HG03108 (cell line): Measurements from ENCODE around the gene SMAP1.
"Not testable (repeated sequence)": the region's sequence is repeated elsewhere in the genome, so short reads cannot be mapped to it uniquely, and the experiment has no call there.

Source experiments
- ATAC-seq: cut with Tn5 transposase; IDR thresholded peaks from one replicate; pipeline ENCODE4 v1.9.1; 2021; ENCODE audit warnings: moderate library complexity; ENCODE audit not compliant: unreplicated experiment

Gene SMAP1

DNA sequence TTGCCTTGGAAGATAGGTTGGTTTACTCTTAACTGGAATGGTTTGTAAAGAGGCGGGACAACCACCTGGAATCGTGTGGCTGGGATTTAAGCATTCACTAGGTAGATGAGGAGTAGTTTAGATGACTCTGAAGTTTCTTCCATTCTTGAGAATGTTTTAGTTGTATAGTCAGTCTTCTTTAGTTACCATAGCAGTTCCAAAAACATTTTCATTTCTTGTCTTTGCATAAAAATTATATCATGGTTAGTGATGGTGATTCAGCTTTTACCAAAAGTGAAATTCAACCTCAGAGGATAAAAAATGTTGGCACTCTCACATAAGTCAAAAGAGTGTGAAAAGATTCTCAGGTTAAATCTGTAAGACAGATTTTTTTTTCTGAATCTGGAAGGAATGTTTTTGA, 70.3 kb downstream of the SMAP1 start:
- ATAC-seq = no peak

- no peak for ATAC-seq
These were observed 71.9 kb downstream of the SMAP1 start for GRCh38 chr6:70739534-70739933.

GRCh38 chr6:70740746-70741145, 73.1 kb downstream of the SMAP1 start:
- ATAC-seq = not testable (repeated sequence)

DNA sequence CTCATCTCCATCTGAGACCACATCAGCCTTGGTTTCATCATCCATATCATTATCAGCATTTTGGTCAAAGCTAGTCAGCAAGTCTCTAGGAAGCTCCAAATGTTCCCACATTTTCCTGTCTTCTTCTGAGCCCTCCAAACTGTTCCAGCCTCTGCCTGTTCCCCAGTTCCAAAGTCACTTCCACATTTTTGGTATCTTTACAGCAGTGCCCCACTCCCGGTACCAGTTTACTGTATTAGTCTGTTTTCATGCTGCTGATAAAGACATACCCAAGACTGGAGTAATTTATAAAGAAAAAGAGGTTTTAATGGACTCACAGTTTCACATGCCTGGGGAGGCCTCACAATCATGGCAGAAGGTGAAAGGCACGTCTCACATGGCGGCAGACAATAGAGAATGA, 74.8 kb downstream of the SMAP1 start:
- ATAC-seq = not testable (repeated sequence)

GRCh38 chr6:70753870-70754380, 86.2 kb downstream of the SMAP1 start:
- ATAC-seq = no peak

GRCh38 chr6:70758883-70759282, 91.2 kb downstream of the SMAP1 start:
- no peak for ATAC-seq

GRCh38 chr6:70763754-70764510, 96.2 kb downstream of the SMAP1 start:
- no peak for ATAC-seq

DNA sequence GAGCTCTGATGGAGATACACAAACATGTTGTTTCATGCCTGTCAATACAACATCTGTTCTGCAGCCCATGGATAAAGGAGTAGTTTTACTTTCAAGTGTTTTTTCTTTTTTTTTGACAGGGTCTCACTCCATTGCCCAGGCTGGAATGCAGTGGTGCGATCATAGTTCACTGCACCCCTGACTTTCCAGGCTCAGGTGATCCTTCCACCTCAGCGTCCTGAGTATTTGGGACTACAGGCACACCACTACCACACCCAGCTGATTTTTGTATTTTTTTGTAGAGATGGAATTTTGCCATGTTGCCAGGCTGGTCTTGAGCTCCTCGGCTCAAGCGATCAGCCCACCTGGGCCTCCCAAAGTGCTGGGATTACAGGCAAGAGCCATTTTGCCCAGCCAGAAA, 97.0 kb downstream of the SMAP1 start:
- no peak for ATAC-seq

- not testable (repeated sequence) for ATAC-seq
These were observed 103.7 kb downstream of the SMAP1 start for GRCh38 chr6:70771351-70771750.

DNA sequence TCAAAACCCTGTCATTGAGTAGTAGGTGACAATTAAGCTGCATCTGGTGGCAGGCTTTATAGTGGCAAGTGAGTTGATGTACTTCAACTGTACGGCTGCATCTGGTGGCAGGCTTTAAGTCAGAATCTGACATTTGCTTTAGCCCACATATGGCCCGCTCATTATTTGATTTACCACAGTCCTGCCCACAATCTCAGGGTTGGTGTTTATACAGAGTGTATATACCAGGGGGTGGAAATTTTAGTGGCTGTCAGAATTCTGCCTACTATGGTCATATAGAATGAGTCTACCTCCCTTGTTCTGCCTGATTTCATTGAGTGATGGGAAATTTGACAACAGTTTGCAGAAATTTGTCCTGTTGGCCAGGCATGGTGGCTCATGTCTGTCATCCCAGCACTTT, 112.3 kb downstream of the SMAP1 start:
- ATAC-seq = no peak

GRCh38 chr6:70790483-70791224, 123.0 kb downstream of the SMAP1 start:
- no peak for ATAC-seq

- peak; percentile 98 for ATAC-seq
These were observed 129.9 kb downstream of the SMAP1 start for GRCh38 chr6:70797625-70798024.

GRCh38 chr6:70806086-70806485, 138.4 kb downstream of the SMAP1 start:
- ATAC-seq = no peak

GRCh38 chr6:70811788-70812187, 144.1 kb downstream of the SMAP1 start:
- no peak for ATAC-seq

- ATAC-seq = no peak
These were observed 146.2 kb downstream of the SMAP1 start for GRCh38 chr6:70813885-70814284.

DNA sequence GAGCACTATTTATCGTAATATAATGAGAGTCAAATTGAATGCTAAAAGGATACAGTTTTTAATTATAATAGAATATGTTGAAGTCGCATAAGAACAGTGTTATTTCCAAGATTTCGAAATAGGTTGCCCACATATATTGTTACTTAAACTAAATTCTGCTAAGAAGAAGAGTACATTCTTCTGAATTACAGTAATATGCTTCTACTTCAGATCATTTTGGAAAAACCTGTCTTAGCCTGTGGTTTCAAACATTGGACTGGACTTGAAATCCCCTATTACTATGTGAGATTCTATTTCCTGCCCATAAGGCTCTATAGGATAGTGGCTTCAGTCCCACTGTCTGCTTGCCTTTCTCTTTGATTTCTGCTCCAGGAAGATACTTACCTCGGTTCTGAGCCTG, 152.0 kb downstream of the SMAP1 start:
- ATAC-seq = no peak

- ATAC-seq = no peak
These were observed 153.1 kb downstream of the SMAP1 start for GRCh38 chr6:70820778-70821177.

- no peak for ATAC-seq
These were observed 154.1 kb downstream of the SMAP1 start for GRCh38 chr6:70821751-70822150.

- no peak for ATAC-seq
These were observed 156.0 kb downstream of the SMAP1 start for GRCh38 chr6:70823651-70824050.

DNA sequence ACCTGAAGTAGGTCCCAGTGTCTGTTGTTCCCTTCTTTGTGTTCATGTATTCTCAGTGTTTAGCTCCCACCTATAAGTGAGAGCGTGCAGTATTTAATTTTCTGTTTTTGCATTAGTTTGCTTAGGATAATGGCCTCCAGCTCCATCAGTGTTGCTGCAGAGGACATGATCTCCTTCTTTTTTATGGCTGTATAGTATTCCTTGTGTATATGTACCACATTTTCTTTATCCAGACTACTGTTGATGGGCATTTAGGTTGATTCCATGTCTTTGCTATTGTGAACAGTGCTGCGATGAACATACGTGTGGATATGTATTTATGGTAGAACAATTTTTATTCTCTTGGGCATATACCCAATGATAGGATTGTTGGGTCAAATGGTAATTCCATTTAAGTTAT, 163.7 kb downstream of the SMAP1 start:
- no peak for ATAC-seq

GRCh38 chr6:70834520-70834919, 166.8 kb downstream of the SMAP1 start:
- no peak for ATAC-seq

- ATAC-seq = no peak
These were observed 171.2 kb downstream of the SMAP1 start for GRCh38 chr6:70838907-70839285.
